ENCODE results near the gene PTPRN2. TPM values are rescaled to one million over a fixed set of nuclear protein-coding genes. Genes with fewer than 3 reads are reported as not detected.

The PTPRN2 gene
- total and polyA plus RNA-seq, 2 experiments from 2014 or later, result 0.28 TPM; not detected in 1

DNA sequence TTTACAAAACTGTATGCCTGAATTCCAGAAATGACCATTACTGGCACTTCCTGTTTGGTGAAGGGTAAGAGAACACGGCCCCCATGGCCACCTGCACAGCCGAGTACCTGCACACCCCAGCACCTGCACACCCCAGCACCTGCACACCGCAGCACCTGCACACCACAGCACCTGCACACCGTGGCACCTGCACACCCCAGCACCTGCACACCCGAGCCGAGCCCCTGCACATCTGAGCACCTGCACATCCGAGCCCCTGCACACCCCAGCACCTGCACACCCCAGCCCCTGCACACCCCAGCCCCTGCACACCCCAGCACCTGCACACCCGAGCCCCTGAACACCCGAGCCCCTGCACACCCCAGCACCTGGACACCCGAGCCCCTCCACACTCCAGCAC is 1007.3 kb downstream of the PTPRN2 start:
- Histone ChIP-seq H3K4me3 (no peak overlapping the region), H3K4me1 (ENCODE audit: low read depth) (no peaks in the 10 kb centered on the region), H3K36me3 (no peaks in the 10 kb centered on the region), H3K27ac (no peak overlapping the region), H3K27me3 (no peaks in the 10 kb centered on the region), H3K9me3 (ENCODE audit: low read depth) (no peaks in the 10 kb centered on the region)
- TF ChIP-seq, protein P1, sequence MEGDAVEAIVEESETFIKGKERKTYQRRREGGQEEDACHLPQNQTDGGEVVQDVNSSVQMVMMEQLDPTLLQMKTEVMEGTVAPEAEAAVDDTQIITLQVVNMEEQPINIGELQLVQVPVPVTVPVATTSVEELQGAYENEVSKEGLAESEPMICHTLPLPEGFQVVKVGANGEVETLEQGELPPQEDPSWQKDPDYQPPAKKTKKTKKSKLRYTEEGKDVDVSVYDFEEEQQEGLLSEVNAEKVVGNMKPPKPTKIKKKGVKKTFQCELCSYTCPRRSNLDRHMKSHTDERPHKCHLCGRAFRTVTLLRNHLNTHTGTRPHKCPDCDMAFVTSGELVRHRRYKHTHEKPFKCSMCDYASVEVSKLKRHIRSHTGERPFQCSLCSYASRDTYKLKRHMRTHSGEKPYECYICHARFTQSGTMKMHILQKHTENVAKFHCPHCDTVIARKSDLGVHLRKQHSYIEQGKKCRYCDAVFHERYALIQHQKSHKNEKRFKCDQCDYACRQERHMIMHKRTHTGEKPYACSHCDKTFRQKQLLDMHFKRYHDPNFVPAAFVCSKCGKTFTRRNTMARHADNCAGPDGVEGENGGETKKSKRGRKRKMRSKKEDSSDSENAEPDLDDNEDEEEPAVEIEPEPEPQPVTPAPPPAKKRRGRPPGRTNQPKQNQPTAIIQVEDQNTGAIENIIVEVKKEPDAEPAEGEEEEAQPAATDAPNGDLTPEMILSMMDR (IDR thresholded peaks at IDR 0.05; ENCODE audit: low read depth, low read length), result no peak
- no peak for DNase-seq (ENCODE audit: low read depth in 1 of 2, low spot score in 1 of 2)

DNA sequence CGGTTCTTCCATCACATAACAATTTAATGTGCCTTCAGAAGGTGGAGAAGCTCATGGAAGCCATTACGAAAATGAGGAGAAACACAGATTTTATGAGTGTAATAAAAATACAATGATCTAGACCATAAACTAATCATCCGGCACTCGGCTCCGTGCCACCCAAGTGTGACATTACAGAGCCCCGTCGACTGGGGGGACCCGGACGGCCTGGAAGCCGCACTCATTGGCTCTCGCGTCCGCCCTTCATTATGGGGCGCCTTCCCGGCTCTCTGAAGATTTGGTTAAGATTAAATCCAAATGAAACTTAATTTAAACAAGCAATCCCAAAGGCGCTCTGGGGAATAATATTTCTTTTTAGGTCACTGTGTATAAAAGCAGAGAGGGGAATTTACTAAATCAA is 1008.2 kb downstream of the PTPRN2 start:
- Histone ChIP-seq H3K27me3 (no peaks in the 10 kb centered on the region), H3K36me3 (no peaks in the 10 kb centered on the region), H3K9me3 (ENCODE audit: low read depth) (no peaks in the 10 kb centered on the region), H3K27ac (no peak overlapping the region), H3K4me1 (ENCODE audit: low read depth) (no peaks in the 10 kb centered on the region), H3K4me3 (no peak overlapping the region)
- DNase-seq (ENCODE audit: low read depth in 1 of 2, low spot score in 1 of 2), result no peak
- TF ChIP-seq, protein P1 (IDR thresholded peaks at IDR 0.05; ENCODE audit: low read depth, low read length), result no peak

DNA sequence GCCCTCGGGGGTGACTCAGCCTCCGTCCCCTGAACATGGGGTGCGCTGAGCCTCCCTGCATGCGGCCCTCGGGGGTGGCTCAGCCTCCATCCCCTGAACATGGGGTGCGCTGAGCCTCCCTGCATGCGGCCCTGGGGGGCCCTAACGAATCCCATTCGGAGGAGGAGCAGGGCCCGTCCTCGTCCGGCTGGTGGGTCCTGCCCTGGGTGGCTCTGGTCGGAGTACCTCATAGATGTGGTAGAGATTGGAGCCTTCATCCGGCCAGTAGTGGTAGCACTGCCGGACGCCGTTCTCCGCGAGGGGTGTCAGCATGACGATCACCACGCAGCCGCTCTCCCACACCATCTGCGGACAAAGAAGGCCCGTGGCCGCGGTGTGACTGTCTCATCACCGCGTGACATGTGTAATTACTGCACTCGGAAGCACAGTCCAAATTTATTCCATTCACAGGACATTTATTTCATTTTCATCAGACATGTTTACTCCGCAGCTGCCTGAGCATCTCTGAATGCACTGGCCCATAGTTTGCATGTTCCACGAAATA is 1009.8 kb downstream of the PTPRN2 start:
- H3K36me3 ChIP-seq, result no peaks in the 10 kb centered on the region
- no peak for DNase-seq (ENCODE audit: low read depth in 1 of 2, low spot score in 1 of 2)
- no peak overlapping the region for H3K4me3 ChIP-seq
- H3K9me3 ChIP-seq (ENCODE audit: low read depth), result no peaks in the 10 kb centered on the region
- no peaks in the 10 kb centered on the region for H3K27me3 ChIP-seq
- H3K27ac ChIP-seq, result no peak overlapping the region
- H3K4me1 ChIP-seq (ENCODE audit: low read depth), result no peaks in the 10 kb centered on the region
- TF ChIP-seq, protein P1 (IDR thresholded peaks at IDR 0.05; ENCODE audit: low read depth, low read length), result no peak

DNA sequence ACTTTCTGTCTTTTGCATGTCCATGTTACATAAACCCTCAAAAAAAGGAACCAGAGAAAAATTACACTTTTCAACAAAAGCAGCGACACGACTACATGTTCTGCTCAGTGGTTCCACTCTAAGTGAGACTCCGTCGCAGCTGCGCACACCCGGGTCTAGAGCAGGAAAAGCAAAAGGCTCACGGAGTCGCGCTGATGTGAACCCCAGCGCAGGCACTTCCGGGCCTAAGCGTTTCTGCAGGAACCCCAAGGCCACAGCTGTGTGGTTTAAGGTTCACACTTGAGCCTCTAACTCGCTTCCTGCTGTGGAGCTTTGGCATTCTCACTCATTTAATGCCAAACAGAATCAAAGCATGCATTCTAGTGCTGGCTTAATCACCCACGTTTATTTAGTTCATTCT is 1010.6 kb downstream of the PTPRN2 start:
- no peaks in the 10 kb centered on the region for H3K27me3 ChIP-seq
- DNase-seq (ENCODE audit: low read depth in 1 of 2, low spot score in 1 of 2), result no peak
- H3K4me1 ChIP-seq (ENCODE audit: low read depth), result no peaks in the 10 kb centered on the region
- H3K36me3 ChIP-seq, result no peaks in the 10 kb centered on the region
- H3K4me3 ChIP-seq, result no peak overlapping the region
- H3K9me3 ChIP-seq (ENCODE audit: low read depth), result no peaks in the 10 kb centered on the region
- no peak overlapping the region for H3K27ac ChIP-seq
- TF ChIP-seq, protein P1 (IDR thresholded peaks at IDR 0.05; ENCODE audit: low read depth, low read length), result no peak

DNA sequence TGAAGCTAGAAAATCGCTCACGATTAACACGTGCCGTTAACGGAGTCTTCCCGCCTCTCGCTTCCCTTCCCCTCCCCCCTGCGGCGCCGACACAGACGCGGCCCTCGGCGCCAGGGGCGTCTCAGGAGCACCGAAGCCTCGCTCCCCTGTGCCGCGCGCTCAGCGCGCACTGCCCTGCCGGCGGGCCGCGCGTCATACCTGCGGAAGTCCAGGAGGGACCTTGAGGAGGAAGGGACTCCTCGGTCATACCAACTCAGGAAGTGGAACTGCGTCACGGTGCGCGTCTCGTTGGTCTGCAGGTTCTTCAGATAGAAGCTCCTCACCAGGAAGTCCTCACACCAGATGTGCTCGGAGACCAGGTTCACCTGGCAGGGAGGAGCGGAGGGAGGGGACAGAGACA is 1011.2 kb downstream of the PTPRN2 start:
- no peaks in the 10 kb centered on the region for H3K27me3 ChIP-seq
- H3K9me3 ChIP-seq (ENCODE audit: low read depth), result no peaks in the 10 kb centered on the region
- no peaks in the 10 kb centered on the region for H3K4me1 ChIP-seq (ENCODE audit: low read depth)
- H3K4me3 ChIP-seq, result no peak overlapping the region
- H3K36me3 ChIP-seq, result no peaks in the 10 kb centered on the region
- TF ChIP-seq, protein P1 (IDR thresholded peaks at IDR 0.05; ENCODE audit: low read depth, low read length), result no peak
- H3K27ac ChIP-seq, result no peak overlapping the region
- no peak for DNase-seq (ENCODE audit: low read depth in 1 of 2, low spot score in 1 of 2)

DNA sequence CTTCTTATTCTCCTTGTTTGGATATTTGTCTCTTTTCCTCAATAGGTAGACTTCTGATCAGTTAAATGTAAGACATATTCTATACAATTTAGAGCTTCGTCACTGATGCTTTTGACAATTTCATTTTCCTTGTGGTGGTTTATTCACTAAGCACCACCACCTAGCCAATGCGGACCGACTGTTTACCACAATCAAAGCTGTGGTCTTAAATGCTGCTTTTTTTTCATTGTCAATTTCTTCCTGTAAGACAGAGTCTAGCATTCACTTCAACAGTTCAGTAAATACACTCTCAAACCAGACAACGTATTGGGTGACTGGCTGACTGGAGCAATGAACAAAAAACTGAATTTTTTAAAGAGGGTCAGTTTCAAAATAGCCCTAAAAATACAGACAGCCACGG is 1011.8 kb downstream of the PTPRN2 start:
- Histone ChIP-seq H3K9me3 (ENCODE audit: low read depth) (no peaks in the 10 kb centered on the region), H3K27me3 (no peaks in the 10 kb centered on the region), H3K27ac (no peak overlapping the region), H3K4me1 (ENCODE audit: low read depth) (no peaks in the 10 kb centered on the region), H3K36me3 (no peaks in the 10 kb centered on the region), H3K4me3 (no peak overlapping the region)
- TF ChIP-seq, protein P1 (IDR thresholded peaks at IDR 0.05; ENCODE audit: low read depth, low read length), result no peak
- no peak for DNase-seq (ENCODE audit: low read depth in 1 of 2, low spot score in 1 of 2)

Measured in cardiac muscle cell (in vitro differentiated cells and primary cell).